EH (cell line): Measurements from ENCODE around the gene MSS51.

ENCODE experiments used
- DNase-seq: peaks from one replicate; pipeline ENCODE4 v3.0.0-alpha.2; 2015; ENCODE audit warnings: low read depth

The MSS51 gene

DNA sequence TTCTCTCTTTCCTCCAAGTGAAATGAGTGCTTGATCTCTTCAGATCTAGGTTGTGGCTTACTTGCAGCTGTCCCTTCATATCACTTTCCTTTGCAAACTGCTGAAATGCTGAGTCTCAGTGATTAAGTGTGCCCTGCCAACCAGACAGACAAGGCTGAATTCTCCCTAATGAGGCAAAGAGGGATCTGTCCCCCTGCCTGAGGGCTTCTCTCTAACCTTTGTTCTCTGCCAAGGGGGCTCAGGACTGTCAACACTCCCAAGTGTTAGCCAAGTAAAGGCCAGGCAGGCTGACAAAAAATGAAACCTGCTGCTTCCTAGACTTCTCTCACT, at the start of gene MSS51:
Gene MSS51, minus strand, starts transcription at position 24 of the 330 bp plus-strand sequence. CDS start 5,277 bp downstream, outside the sequence.
- DNase-seq = no peak

DNA sequence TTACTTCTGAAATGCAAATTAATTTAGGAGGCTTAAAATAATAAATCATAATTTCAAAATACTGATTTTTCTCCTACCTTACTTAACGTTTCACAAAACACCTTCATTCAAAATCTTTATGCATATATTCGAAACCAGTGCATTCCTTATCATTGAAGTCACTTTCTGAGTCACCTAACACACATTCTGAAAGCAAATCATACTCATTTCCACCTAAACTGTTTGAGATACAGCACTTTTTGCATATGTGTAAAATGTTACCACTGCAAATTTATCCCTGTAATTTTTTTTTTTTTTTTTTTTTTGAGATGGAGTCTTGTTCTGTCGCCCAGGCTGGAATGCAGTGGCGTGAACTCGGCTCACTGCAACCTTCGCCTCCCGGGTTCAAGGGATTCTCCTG, 46.8 kb upstream of the MSS51 start:
- DNase-seq = peak; percentile 62

DNA sequence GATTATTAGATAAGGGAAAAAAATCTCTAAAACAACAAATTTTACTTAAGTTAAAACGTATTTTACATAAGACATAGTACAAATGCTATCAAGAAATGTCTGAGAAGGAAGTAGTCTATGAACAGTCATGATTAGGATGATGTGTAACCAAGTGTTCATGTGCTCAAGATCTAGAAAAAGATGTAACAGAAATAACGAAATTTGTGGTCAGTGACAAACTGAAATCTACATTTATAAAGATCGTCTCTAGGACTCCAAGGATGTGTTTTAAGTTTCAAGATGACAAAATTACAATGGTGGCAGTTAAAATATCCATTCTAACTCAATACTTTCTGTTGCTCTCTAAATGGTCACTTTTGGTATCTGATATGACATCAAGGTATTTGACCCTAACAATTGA, 45.3 kb upstream of the MSS51 start:
- no peak for DNase-seq

DNA sequence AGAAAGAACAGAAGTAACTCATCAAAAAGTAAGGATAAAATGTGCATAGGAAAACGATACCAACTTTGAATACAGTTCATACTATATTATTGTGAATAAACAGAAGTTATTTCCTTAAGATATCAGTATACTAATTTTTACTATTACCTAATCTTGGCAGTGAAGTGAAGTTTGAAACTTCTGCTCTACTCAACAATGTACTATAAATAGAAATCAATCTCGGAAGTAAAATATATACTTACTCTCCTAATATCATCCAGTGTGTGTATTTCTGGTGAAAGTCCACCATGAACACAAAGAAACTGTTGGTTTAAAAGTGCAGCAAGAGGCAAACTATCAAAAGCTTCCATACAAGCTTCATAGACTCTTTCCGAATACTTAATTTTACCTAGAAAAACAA, 37.9 kb upstream of the MSS51 start:
- no peak for DNase-seq

DNA sequence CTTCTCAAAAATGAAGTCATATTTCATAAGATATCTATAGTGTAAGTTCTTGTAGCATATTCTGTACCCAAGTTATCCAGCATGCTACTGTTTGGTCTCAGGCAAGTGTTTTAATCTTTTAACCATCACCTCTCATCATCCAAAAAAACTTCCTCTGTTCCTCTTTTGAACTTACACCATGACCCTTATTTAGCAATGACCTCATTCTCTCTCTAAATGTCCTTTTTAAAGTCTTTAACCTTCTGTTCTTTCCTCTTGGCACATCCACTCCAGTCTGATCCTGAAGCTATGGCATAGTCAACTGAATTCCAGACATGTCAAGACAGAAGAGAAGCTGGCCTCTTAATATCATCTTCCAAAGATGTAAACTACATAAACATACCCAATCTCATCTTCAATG, 36.2 kb upstream of the MSS51 start:
- DNase-seq = no peak

DNA sequence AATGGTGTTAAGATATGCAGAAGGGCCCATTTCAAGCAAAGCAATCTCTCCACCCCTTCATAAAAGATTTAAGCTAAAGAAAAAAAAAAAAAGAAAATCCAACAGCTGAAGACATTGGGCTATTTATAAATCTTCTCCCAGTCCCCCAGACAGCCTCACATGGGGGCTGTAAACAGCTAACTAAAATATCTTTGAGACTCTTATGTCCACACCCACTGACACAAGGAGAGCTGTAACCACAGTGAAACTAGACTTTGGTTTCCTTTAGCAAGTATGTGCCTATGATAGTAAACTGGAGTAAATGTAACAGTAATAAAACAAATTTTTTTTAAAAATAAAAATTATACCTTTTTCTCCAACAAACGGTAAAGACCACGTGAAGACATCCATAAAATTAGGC, 33.8 kb upstream of the MSS51 start:
- no peak for DNase-seq

DNA sequence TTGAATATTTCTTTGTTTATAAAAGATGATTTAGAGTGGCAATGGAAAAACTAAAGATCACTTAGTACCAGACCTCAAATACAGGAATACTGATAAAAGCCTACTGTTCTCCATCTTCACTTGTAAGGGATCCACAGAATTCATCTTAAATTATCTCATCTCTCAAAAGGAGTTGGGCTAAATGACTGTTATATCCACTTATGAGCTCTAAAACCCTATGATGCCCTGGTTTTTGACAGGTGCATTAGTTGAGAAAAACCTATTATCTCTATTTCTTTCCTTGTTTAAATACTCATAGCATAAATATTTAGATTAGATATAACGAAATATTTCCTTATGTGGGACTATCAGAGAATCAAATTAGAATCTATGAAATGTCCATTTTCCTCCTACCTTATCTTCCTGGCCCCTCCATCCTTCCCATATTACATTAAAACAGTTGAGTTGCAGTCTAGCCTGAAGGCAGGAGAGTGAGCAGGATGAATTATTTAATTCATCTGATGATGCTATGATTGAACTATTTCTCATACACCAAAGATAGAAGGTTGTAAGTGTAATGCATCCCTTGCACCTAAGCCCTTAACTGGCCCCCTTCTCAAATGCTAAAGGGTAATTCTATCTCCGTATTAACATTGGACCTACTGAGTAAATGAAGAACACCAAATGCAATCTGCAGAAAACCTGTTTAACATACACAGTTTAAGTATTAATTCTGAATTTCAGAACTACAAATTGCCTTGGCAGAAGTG, 32.8 kb upstream of the MSS51 start:
- no peak for DNase-seq

DNA sequence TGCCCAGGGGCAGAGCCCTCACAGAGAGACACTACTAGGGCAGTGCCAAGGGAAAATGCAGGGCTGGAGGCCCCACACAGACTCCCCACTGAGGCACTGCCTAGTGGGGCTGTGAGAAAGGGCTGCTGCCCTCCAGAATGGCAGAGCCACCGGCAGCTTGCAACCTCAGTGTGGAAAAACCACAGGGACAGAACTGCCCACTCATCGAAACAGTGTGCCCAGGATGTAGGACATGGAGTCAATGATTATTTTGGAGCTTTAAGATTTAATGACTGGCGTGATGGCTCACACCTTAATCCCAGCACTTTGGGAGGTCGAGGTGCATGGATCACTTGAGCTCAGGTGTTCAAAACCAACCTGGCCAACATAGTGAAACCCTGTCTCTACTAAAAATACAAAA, 27.5 kb upstream of the MSS51 start:
- no peak for DNase-seq

DNA sequence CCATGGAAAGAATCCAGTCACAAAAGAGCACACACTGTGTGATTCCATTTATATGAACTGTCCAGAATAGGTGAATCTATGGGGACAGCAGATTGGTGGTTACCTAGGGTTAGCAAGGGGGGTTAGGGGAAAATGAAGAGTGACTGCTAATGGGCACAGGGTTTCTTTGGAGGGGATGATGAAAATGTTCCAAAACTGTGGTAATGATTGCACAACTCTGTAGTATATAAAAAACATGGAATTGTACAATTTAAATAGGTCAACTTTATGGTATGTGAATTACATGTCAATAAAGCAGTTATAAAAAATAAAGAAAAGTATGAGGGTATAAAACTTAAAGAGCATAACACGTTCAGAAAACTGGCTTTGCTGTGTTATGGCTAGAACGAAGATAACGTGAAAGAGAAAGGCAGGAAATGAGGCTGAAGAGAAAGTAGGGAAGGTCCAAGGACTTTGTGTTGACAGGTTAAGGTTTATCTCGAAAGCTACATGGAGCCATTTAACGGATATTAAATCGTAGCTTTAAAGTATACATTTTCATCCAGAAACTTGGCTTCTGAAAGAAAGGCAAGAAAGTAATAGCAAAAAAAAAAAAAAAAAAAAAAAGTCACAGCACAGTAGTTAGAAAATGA, 26.4 kb upstream of the MSS51 start:
- DNase-seq = no peak

DNA sequence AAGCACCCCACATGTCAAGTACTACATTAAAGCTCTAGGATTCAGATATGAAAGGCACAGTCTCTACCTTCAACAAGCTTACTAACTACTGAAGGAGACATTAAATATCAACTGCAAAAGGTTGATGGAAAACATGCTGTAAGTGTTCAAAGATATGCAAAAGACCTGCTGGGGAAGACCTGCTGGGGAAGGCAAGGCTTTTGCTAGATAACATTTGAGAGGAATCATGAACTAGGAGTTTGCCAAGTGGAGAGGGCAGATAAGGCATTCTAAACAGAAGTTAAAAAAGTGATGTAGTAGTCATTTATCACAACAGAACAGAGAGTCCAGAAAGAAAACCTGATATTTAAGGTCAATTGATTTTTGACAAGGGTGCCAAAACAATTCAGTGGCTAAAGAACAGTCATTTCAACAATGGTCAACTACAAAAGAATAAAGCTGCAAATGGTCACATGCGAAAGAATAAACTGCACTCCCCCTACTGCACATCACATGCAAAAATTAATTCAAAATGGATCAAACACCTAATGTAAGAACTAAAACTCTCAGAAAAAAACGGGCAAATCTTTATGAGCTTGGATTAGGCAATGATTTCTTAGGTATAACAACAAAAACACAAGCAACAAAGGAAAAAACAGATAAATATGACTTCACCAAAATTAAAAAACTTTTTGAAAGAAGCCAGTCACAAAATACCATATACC, 23.0 kb upstream of the MSS51 start:
- DNase-seq = no peak

DNA sequence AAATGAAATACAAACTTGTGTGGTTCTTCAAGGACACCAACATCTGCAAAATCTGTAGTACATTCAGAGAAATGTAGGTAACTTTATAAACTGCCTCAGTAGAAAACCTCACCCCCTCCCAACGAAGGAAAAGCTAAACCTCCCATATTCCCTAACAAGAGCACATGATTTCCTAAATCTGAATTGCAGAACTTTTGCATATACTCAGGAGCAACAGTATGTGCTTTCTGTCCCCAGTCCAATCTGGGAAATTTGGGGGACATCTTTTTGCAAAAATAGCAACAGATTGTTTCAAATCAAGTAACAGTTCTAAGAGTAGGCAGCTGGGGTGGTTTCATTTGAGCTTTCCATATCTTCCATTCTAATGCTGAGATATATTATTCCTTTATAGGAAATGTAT, 15.8 kb upstream of the MSS51 start:
- DNase-seq = no peak

DNA sequence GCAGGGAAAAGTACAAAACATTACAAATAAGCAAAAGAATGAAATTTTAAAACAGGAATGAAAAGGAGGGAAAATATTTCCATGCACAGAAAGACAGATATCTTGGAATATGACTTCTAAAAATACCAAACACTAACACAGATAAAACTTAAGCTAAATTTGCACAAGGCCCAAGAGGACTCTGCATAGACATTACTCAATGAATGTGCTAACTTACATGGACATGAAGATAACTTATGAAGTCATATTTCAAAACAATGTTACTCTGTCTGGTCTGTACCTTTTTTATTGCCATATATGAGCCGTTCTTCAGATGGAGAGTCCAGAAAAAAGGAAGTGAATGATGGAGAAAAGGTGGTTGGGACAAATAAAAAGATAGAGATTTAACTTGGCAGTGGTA, 15.0 kb upstream of the MSS51 start:
- no peak for DNase-seq

DNA sequence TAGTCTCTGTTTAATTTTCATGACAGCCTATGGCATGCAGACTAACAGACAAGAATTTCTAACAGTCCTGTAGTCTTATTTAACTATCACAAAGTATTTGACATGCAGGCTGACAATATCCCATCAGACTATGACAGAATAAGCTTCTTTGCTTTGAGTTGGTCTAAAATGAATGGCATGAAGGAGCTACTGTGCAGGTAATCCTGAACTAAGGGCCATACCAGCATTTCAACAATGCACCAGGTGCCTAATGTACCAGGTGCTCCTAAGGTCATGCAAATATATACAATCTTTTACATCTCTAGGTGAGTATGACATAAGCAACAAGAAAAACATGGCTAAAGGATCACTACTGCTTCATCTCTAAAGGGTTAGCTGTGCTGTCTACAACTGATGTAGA, 13.6 kb upstream of the MSS51 start:
- no peak for DNase-seq

DNA sequence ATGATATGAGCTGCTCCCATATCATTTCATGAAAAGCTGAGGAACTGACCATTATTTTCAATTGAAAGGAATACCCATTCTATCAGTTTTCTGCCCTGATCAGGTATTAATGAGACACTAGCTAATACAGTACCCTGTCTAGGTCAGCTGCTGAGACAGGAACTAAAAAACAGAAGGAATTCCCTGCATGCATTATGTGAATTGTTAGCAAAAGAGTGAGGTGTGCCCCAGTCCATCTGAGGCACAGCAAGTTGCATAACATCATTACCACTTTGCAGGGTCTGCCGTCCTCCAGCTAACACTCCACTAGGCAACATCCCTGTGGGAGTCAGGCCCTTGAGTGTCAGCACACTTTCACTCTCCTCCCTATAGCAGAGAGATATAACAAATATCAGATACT, 11.1 kb upstream of the MSS51 start:
- DNase-seq = no peak

DNA sequence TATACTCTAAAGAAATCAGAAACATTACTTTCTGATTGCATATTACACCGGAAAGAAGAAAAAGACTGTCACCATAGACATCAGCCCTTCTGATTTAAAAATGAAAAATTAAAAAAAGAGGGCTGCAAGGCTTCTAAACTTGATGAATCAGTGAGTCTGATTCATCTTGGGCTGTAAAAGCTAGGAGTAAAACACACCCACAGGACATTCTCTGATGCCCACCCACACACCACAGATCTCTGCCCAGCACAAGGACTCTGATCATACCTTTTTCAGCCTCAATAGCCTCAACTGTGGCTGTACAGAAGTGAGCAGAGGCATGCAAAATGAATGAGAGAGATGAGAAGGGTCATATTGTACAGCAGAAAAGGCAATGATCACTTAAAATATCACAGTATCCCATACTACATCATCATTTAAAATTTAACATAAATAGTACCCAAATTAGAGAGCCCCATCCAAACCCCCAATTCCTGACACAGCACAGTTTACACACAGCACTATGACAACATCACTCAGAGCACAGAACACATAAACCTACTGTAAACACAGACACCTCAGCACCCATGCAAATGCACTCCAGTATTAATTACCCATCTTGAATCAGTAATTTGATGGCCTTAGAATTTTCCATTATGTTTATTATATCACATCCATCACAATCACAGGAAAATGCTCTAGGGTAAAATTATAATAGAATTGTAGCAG, 6.4 kb upstream of the MSS51 start:
- DNase-seq = peak; percentile 73

DNA sequence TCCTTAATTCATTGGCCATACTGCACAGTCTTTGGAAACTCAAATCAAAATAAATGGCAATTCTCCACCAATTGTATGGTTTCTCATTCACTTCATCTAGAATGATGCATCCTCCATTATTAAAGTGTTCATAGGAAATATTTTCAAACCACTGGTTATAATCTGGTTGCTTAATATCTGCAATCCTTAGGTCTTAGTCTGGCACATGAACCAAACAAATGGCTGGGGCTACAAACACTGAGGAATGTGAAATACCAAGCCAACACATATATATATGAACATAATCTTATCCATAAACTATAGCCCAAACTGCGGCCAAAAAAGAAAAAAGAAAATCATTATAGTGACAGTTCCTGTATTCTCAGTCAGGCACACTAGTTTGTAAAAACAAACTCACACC, 5.7 kb upstream of the MSS51 start:
- DNase-seq = peak; percentile 50

DNA sequence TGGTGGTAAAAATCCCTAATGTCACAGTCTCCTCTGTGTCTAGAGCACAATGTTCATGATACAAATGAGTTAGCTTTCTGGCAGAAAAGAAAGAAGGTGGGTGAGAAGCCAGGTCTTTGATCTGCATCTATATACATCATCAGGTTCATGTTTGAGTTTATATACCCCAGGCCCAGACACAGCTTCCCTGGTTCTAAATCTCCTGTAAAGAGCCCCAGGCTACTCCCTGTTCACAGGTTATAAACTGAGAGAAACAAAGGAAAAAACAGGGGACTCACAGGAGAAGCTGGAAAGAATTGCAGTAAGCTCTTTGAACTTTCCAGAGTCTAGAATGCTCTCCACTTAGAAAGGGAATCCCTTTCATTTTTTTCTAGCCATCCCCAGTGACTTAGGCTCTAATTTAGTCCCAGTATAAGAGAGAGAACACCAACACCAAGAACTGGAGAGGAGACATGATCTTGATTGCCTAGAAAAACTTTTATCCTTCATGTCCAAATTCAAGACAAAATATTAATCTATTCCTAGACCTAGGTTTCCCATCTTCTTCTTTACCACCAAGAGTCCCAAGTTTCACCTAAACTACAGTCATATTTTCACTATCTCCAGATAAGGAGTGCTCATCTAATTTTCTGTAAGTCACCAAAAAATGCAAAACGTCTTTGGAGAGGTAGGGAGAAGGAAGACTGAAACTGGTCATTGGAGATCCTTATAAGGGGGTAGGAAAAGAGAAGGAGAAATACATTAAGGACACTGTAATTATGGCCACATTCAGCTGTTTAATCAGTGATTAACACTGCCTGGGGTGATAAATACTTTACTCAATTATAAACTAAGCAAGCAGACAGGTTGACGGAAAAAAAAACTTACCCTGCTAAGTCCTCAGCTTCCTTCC, 469 bp downstream of the MSS51 start:
- no peak for DNase-seq

DNA sequence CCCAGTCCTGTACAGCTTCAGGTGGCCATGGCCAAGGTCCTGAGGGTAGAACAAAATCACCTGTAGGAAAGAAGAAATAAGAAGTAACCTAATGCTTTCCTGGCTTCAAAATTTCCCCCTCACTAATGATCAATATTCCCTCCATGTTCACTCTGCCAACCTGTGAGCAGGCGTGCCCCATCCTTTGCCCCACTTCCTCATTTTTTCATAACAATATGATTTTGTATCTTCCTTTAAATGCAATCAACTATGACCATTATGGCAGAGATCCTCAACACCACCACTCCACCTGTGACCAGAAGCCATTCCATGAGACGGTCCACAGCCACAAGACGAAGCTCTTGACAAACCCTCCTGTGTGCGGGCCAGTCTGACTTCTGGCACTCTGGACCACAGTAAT, 7.0 kb downstream of the MSS51 start:
- DNase-seq = no peak

DNA sequence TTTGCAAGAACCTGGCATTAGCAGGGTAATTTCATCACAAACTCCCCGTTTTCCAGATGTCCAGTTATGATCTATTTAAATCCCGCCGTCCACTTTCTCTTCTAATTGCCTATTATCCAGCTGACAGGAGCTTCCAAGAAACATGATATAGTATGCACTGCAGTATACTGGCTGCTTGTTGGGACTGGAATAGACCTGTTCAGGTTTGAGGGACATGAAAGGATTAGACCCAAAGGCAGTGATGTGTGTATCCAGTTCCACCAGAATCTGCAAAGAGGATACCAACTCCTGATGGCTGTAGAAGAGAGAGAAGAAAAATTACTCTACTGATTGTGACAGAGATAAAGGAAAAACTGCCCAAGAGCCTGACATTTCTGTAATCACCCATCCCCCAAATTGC, 8.9 kb downstream of the MSS51 start:
- DNase-seq = no peak

DNA sequence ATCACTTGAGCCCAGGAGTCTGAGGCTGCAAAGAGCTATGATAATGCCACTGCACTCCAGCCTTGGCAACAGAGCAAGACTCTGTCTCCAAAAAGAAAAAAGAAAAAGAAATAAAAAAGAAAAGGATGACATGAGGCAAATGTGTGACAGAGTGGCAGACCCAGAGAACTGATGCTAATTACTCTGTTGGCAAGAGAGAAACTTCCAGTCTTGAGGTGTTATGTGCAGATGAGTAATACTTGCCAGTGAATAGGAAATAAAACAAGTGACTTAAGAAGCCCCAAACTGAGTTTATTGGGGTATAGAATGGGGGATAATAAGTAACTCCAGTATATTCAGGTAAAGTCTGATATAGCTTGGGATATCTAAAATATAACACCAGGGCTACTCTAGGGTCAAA, 10.1 kb downstream of the MSS51 start:
- no peak for DNase-seq

DNA sequence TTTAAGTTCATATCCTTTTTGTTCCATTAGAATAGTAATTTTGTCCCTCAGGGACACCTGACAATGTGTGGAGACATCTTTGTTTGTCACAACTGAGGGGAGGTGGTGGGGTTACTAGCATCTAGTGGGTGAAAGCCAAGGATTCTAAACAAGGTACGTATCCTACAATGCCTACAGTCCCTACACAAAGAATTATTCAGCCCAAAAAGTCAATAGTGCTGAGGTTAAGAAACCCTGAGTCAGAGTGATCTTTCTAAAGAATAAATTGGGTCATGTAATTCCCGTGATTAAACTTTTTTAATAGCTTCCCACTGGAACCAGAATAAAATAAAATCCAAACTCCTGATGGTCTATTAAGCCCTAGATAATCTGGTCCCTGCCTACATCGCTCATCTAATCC, 16.8 kb downstream of the MSS51 start:
- DNase-seq = no peak
